Inferior parietal cortex (tissue), 1 donor: ENCODE measurements around the gene NEGR1.

Experiments used
- DNase-seq: peaks from one replicate; pipeline ENCODE4 v3.0.0-alpha.2; 2016; ENCODE audit errors: extremely low spot score

NEGR1 gene

GRCh38 chr1:71566413-71566812, 715.9 kb downstream of the NEGR1 start:
- no peak for DNase-seq

DNA sequence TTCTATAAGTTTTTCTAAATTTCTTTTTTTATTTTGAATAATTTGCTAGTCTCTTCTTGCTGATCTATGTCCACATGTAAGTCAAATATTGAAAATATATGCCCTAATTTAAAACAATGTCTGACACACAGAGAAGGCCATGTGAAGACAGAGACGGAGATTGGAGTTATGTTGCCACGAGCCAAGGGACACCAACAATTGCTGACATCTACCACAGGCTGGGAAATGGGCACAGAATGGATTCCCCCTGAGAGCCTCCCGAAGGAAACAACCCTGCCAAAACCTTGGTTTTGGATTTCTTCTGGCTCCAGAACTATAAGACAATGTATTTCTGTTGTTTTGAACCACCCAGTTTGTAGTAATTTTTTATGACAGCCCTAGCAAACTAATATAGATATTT, 716.5 kb downstream of the NEGR1 start:
- no peak for DNase-seq

- DNase-seq, result no peak
Measured at GRCh38 chr1:71565262-71565661, 717.1 kb downstream of the NEGR1 start.

- DNase-seq, result no peak
Measured at GRCh38 chr1:71562298-71562697, 720.0 kb downstream of the NEGR1 start.

GRCh38 chr1:71561729-71562128, 720.6 kb downstream of the NEGR1 start:
- peak; percentile 52 for DNase-seq

- DNase-seq, result no peak
Measured at GRCh38 chr1:71561206-71561605, 721.1 kb downstream of the NEGR1 start.

DNA sequence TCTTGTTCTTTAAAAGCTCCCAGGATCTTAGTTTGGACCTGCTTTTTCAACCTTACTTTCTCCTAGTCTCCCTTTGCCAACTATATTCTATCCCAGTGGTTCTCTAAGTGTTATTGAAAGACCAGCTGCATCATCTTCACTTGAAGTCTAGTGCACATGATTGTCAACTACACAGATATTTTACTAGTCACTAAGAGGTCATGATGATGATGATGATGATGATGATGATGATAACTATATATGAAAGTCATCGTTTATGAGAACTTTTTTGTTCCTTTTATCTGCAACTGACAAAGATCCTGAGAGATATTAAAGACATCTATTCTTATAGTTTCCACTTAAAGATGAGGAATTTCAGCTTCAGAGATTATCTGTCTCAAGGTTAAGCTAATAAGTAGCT, 722.5 kb downstream of the NEGR1 start:
- DNase-seq, result no peak

GRCh38 chr1:71557138-71557537, 725.2 kb downstream of the NEGR1 start:
- DNase-seq, result no peak

GRCh38 chr1:71548398-71548890, 733.9 kb downstream of the NEGR1 start:
- peak; percentile 34 for DNase-seq

DNA sequence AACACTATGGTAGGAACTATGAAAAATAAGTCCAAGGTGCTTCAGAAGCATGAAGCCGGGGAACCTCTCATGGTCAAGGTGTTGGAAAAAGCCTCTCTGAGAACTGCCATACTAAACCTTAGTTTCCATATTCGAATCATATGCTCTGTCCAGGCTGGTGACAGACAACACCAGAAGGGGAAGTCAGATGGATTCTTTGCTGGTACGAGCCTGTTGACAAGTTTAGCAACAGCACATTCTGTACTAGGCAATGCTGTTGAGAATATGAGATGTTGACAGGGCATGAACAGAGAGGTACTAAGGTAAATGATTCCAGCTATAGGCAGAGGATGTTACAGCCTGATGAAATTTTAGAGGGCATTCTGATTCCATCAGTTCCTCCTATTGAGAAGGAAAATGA, 740.2 kb downstream of the NEGR1 start:
- DNase-seq, result no peak

DNA sequence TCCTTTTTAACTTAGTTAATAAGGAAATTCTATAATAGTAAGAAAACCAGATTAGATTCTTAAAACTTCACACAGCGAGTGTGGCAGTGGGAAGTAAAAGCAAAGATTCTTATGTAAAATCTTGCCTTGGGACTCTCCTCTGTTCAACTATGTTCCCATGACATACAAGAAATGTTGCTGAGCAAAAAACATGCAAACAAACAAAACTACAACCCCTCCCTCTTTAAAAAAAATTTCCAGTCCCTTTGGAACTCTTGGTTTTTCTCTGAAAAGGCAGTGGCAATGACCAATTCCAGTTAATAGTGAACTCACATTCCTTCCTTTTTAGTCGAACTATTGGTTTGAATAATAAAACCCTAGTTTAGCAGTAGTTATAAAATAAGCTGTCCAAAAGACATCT, 748.4 kb downstream of the NEGR1 start:
- DNase-seq, result no peak

- DNase-seq, result no peak
Measured at GRCh38 chr1:71532343-71532742, 750.0 kb downstream of the NEGR1 start.

GRCh38 chr1:71526824-71527223, 755.5 kb downstream of the NEGR1 start:
- DNase-seq, result no peak

GRCh38 chr1:71522721-71523120, 759.6 kb downstream of the NEGR1 start:
- DNase-seq, result no peak

GRCh38 chr1:71521655-71522264, 760.6 kb downstream of the NEGR1 start:
- DNase-seq, result peak; percentile 74

DNA sequence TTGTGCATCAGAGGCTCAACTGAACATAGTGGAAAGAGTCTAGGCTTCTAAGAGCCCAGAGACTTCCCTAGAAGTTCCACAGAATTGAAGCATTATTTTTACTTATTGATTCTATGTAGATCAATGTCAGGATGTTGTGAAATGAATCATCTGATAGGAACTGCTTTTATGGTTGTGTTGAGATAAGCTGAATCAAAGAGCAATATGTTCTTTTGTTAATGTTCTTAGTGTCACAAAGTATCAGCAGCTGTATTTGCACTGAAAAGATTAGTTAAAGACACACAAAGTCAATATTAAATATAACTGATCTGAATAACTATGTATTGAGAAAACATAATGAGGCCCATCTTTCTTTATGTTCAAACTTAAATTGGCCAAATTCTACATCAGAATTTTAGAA, 770.8 kb downstream of the NEGR1 start:
- no peak for DNase-seq

DNA sequence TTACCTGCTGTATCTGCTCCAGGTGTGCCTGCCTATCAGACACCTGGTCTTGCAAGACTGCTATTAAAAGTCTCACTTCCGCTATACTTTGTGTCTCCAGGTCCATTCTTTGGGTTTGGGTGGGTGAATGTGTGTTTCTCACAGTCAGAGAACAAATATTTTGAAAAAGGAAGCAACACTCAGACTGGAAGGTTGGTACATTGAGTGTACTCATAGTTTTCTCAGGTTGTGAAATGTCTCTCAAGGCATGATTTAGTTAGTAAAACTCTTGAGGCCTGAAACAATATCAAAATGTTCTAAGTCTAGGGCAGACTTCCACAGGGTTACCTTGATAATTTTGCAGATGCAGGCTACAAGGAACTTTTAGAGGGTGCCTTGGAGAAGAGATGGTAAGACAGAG, 771.6 kb downstream of the NEGR1 start:
- DNase-seq, result no peak

DNA sequence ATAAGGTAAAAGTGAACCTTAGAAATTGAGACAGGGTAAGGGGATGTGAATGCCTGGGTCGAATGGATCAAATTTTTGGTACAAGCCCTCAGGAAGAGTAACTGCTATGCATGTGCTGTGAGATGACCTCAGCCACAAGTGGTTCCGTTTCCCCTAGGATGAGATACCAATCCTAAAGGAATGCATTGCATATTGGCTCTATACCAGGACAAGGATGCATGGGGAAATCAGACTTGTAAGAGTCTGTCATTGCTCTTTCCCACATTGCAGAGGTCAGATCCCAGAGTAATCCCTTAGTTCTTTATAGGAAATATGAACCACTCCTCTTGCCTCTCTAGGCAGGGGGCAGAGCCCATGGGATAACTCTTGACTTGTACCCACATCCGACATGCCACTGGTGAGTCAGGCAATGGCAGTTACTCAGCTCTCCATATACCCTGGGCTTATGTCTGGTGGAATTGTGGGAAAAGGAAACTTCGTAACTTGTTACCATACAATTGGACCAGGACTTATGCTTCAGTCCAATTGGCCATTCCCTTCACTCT, 773.2 kb downstream of the NEGR1 start:
- DNase-seq, result no peak

DNA sequence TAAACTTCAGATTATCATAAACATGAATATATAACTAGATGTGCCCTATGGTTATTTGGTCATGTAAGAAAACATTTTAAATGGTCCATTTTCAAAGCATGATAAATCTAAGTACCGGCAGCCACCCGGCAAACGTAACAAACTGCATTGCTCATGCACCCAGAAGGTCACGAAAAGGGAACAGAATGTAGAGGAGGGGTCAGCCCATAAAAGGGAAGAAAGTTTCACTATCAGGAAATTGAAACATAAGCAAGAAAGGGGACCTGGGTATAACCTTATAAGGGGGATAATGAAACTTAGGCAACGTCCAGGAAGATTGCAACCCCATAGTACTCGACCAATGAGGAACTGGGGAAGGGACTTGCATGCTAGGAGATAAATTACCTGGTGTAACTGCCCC, 780.3 kb downstream of the NEGR1 start:
- DNase-seq, result no peak

- DNase-seq, result no peak
Measured at GRCh38 chr1:71498542-71498941, 783.8 kb downstream of the NEGR1 start.

- no peak for DNase-seq
Measured at GRCh38 chr1:71494163-71494562, 788.2 kb downstream of the NEGR1 start.

- DNase-seq, result no peak
Measured at GRCh38 chr1:71492298-71493041, 789.9 kb downstream of the NEGR1 start.

- no peak for DNase-seq
Measured at GRCh38 chr1:71490432-71490831, 791.9 kb downstream of the NEGR1 start.
